ENCODE results near the gene PSPC1. TPM values are rescaled to one million over a fixed set of nuclear protein-coding genes. Genes with fewer than 3 reads are reported as not detected.
"Not testable (repeated sequence)": the region's sequence is repeated elsewhere in the genome, so short reads cannot be mapped to it uniquely, and the experiment has no call there.

The PSPC1 gene
- total RNA-seq, 1 donor from 2014 or later, result 53.6 TPM

GRCh38 chr13:19764237-19764636 lies 18.5 kb downstream of the PSPC1 start:
- no peak for DNase-seq (ENCODE audit: low read depth in 2 of 2)

DNA sequence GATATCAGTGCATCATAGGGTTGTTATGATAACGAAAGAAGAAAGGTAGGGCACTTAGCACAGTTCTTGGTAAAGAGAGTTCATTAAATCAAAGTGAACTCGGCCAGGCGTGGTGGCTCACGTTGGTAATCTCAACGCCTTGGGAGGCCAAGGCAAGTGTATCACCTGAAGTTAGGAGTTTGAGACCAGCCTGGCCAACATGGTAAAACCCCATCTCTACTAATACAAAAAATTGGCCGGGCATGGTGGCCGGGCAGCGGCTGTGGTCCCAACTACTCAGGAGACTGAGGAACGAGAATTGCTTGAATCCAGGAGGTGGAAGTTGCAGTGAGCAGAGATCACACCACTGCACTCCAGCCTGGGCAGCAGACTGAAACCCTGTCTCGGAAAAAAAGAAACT lies 19.1 kb downstream of the PSPC1 start:
- no peak for DNase-seq (ENCODE audit: low read depth in 2 of 2)

DNA sequence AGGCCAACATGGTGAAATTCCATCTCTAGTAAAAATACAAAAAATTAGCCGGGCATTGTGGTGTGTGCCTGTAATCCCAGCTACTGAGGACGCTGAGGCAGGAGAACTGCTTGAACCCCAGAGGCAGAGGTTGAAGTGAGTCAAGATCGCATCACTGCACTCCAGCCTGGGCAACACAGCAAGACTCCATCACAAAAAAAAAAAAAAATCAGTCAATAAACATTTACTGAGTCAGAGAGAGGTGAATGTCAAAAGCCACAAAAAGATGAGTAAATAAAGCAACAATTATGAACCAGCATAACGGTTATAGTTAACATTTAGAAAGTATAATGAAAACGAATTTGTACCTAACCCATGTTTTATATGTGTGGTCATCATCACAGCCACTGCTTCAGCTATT lies 23.1 kb downstream of the PSPC1 start:
- DNase-seq (ENCODE audit: low read depth in 2 of 2), result no peak

GRCh38 chr13:19742643-19743042 lies 40.1 kb downstream of the PSPC1 start:
- no peak for DNase-seq (ENCODE audit: low read depth in 2 of 2)

DNA sequence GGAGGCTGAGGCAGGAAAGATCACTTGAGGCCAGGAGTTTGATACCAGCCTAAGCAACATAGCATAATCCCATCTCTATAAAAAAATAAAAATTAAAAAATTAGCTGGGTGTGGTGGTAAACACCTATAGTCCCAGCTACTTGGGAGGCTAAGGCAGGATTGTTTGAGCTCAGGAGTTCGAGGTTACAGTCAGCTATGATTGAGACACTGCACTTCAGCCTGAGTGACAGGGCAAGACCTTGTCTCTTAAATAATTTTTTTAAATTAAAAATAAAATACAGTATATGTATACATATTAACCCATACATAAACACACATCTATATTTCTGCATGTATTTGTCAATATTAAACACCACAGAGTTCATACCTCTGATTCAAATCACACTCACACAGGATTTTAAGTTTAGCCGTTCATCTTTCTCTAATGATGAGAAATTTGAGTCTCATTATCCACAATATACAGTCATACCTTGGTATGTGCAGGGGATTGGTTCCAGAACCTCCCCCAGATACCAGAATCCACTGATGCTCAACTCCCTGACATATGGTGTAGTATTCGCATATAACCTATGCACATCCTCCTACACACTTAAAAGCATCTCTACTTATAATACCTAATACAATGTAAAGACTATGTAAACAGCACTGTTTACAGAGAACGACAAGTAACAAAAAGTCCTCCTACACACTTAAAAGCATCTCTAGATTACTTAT lies 44.7 kb downstream of the PSPC1 start:
- DNase-seq (ENCODE audit: low read depth in 2 of 2), result no peak

DNA sequence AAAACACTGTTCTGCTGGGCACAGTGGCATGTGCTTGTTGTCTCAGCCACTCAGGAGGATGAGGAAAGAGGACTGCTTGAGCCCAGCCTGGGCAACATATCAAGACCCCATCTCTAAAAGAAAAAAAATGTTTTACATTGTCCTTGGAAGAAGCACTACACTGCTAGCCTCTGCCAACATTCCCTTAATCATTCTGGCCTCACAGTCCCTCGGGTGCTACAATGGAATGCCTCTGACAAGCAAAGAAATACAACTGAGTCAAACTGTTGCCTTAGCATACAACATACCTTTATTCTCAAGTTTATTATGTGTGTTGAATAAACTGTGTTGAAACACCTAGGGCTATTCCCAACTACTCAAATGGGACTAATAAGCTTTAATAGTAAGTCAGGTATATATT lies 56.1 kb downstream of the PSPC1 start:
- no peak for DNase-seq (ENCODE audit: low read depth in 2 of 2)

DNA sequence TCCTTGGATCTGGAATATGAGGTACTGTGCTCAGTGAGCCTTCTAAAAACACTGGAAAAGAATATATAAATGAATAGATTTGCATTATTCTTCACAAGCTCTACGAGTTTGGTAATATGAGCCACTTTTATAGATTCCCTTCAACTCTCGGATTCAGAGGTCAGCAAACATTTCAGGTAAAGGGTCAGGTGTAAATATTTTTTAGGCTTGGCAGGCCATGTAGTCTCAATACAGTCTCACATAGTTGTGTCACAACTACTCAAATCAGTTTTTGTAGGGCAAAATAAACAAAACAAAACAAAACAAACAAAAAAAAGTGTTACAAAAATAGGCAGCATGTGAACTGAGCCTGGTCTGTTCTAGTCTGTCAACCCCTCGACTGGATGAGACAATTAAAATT lies 57.4 kb downstream of the PSPC1 start:
- no peak for DNase-seq (ENCODE audit: low read depth in 2 of 2)

DNA sequence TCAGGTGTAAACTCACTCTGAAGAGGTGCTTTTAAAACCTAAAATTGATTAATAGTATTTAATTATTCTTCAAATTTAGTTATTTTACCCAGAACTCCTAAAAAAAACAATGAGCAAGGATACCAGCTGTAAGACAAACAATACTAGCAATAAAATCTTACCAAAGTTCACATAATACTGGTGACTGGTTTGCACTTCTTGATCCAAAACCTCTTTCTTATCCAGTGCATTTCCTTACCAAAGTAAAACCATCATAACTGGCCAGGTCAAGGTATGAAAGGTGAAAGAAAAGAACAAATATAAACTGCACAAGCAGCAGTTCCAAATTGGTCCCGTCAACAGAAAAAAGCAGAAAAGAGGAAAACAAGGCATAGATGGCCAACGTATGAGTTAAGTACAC lies 62.7 kb downstream of the PSPC1 start:
- no peak for DNase-seq (ENCODE audit: low read depth in 2 of 2)

GRCh38 chr13:19713186-19713965 lies 69.4 kb downstream of the PSPC1 start:
- peak in 1 of 2 donors; percentile 91 for DNase-seq (ENCODE audit: low read depth in 2 of 2)

DNA sequence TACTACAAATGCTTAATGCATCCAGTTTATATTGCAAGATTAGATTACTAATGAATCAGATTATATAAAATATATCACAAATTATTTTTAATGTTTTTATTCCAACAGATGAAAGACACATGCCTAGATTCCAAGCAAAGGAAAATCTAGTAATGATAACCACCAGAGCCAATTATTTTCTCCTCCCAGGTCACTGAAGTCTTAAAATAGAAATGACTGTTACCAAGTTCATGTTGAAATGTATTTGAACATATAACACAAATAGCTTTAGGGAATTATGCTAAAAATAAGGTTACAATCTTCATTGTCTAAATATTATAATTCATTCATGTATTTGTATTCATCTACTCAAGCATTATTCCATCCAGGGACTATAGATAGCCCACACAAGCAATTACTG lies 73.0 kb downstream of the PSPC1 start:
- DNase-seq (ENCODE audit: low read depth in 2 of 2), result not testable (repeated sequence)

GRCh38 chr13:19709039-19709438 lies 73.7 kb downstream of the PSPC1 start:
- not testable (repeated sequence) for DNase-seq (ENCODE audit: low read depth in 2 of 2)

GRCh38 chr13:19704256-19704655 lies 78.5 kb downstream of the PSPC1 start:
- DNase-seq (ENCODE audit: low read depth in 2 of 2), result not testable (repeated sequence)

- DNase-seq (ENCODE audit: low read depth in 2 of 2), result not testable (repeated sequence)
Measured at GRCh38 chr13:19701619-19702018, 81.1 kb downstream of the PSPC1 start.

DNA sequence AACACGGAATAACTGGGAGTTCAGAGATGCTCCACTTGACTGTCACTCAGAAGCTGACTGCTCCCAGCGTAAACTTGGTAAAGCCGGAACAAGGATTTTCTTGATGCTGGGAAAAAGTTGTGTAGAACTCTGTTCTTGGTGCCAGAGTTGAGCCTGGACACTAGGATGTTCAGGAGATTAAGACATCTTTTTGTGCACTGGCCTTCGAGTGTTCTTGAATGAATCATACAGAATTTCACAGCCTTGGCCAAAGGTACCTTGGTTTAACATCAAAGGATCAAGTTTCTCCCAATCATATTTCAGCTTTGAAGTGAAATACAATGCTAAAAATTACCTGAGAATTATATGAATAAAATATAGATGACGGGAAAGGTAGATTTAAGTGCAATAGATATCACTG lies 81.8 kb downstream of the PSPC1 start:
- DNase-seq (ENCODE audit: low read depth in 2 of 2), result not testable (repeated sequence)

- DNase-seq (ENCODE audit: low read depth in 2 of 2), result no peak
Measured at GRCh38 chr13:19695829-19696228, 86.9 kb downstream of the PSPC1 start.

DNA sequence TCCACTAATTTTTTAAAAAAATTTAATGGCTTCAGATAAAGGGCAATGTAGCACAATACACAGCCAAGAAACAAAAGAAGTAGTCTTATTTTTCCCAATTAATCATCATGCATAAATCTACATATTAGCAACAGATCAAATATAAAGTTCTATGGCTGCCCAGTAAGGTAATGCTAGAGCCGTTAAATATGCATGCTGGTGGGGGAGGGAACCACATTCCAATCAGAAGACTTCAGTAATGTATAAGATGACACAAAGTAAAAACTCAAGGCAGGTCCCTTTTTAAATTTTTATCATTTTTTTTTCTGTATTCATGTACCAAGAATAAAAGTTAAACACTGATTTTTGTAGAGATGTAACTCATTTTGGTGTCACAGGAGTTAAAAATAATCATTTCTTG lies 87.3 kb downstream of the PSPC1 start:
- no peak for DNase-seq (ENCODE audit: low read depth in 2 of 2)

GRCh38 chr13:19691447-19691846 lies 91.3 kb downstream of the PSPC1 start:
- DNase-seq (ENCODE audit: low read depth in 2 of 2), result peak in 1 of 2 donors; percentile 57

- DNase-seq (ENCODE audit: low read depth in 2 of 2), result no peak
Measured at GRCh38 chr13:19685437-19685836, 97.3 kb downstream of the PSPC1 start.

GRCh38 chr13:19685034-19685433 lies 97.7 kb downstream of the PSPC1 start:
- peak in 1 of 2 donors; percentile 30 for DNase-seq (ENCODE audit: low read depth in 2 of 2)

GRCh38 chr13:19681517-19681916 lies 101.2 kb downstream of the PSPC1 start:
- DNase-seq (ENCODE audit: low read depth in 2 of 2), result peak in 1 of 2 donors; percentile 29

- no peak for DNase-seq (ENCODE audit: low read depth in 2 of 2)
Measured at GRCh38 chr13:19680751-19681150, 102.0 kb downstream of the PSPC1 start.

DNA sequence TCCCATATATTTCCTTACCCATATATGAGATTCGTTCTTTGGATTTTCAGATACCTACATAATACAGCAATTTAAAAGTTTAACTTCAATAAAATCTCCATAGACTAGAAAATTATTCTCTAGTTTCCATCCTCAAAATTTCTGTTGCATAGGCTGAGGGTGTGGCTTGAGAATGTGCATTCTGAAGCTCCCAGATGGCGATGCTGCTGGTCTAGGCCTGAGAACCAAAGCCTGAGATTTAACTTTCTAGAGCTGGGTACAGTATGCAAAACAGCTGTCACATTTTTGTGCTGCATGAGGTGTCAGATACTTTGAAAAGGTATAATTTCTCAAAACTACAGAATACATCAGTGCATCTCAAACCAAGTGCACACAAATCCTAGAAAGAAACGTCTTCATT lies 106.6 kb downstream of the PSPC1 start:
- no peak for DNase-seq (ENCODE audit: low read depth in 2 of 2)

DNA sequence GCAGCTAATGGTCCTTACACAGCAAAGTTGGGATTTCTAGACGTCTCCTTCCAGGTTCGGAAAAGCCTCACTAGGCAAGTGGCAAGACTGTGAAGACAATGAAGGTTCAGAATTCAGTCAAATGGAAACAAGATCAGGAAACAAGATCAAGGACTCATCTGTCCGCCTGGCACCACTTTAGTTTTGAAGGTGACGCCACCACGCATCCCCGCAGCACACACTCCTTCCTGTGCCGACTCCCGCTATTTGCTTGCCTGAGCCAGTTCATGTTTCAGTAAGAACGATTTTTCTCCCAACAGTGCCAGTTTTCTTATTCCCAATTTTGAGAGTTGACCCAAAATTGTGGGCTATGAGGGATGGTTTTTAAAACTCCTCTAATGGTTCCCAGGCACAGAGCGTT lies 107.8 kb downstream of the PSPC1 start:
- peak; percentile 23 to 34 for DNase-seq (ENCODE audit: low read depth in 2 of 2)

Measured in lung microvascular endothelial cell (primary cell).